ENCODE measurements around the gene RNF144B.

The RNF144B gene

DNA sequence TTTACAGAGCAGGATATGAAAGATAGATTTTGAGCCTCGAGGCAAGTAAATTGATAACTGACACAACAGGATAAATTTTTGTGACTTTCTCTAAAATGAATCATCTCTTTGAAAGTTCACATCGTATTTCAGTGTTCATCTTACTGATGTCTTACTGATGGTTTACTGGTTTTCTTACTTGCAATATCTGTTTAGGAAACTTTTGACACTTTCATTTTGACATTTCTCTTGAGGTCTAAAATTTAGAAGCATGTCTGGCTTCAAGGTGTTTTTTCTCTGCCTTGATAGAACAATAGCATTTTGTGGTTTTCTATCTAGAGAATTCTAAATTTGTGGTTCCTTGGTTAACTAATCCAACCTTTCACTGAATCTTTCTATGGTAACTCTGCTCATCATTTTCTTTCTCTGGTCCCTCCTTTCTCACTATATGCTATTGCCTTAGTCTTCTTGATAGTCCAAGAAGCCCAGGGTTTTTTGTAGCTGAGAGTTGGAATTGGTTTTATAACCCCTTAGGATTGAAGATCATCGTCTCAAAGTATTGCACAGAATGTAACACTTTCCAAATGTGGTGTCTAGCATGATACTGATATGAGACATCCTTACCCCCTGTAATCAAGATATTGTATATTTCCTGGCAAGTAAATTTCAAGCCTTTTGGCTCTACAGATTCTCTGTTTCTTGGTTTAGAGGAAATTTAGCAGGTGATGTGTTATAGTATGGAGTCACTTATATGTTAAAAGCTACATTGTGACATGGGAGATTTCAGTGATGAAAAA lies 98.7 kb downstream of the RNF144B start:
- no peak for DNase-seq (ENCODE audit: low spot score)

DNA sequence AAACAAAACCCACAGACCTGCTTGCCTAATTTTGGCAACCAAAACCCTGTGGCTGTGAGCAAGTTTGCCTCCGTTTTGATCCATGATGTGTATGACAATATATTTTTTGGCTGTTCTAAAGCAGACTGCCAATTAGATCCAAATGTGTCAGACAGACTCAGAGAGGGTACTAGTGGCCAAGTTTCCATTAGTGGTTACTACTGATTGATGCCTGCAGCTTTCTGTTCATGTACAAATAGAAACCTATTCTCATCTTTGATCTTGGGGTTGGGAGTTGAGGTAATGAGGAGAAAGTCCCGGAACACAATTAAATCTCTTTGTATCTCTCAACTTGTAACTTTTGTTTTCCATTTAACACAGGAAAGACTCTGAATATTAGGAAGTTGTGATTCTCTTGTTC lies 100.9 kb downstream of the RNF144B start:
- no peak for DNase-seq (ENCODE audit: low spot score)

DNA sequence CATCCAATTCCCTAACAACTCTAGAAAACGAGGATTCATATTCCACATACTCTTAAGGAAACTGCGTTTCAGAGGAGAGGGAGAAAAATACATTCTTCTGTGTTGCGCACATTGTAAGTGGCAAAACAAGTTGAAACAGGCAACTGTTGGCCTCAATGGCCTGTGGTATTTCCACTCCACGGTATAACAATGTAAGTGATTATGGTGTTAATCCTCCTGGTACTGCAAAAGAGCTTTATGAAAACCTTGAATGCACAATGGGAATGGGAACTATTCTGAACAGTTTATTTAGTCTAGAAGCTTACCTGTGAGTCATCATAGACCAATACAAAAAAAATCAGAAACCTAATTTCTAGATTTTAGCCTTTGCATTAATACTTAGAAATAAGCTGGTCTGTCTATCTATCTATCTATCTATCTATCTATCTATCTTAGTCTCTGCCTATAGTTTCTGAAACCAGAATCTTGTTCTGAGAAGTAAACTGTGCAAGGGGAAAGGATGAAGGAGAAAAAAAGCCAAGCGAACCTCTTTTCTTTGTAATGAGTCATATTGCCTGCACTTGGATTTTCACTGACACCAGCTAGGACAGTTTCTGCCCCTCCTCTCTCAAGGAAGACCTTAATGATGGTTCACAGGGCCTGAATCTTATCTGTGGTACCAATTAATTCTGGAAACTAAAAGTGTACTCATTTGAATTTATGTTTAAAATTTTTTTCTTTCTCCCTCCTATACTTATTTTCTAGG lies 101.5 kb downstream of the RNF144B start:
- no peak for DNase-seq (ENCODE audit: low spot score)

DNA sequence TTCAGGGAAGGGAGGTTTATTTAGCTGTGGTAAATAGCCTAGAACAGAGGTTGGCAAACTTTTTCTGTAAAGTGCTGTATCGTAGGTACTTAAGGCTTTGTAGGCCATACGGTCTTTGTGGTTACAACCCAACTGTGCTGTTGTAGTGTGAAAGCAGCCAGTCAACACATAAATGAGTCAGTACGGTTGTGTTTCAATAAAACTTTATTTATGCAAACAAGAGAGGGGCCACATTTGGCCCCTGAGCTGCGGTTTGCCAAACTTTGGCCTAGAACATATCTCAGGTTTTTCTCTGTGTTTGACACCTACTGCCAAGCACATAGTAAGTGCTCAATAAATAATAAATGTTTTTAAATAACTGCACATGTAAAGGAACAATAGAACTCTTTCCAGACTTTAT lies 102.2 kb downstream of the RNF144B start:
- no peak for DNase-seq (ENCODE audit: low spot score)

DNA sequence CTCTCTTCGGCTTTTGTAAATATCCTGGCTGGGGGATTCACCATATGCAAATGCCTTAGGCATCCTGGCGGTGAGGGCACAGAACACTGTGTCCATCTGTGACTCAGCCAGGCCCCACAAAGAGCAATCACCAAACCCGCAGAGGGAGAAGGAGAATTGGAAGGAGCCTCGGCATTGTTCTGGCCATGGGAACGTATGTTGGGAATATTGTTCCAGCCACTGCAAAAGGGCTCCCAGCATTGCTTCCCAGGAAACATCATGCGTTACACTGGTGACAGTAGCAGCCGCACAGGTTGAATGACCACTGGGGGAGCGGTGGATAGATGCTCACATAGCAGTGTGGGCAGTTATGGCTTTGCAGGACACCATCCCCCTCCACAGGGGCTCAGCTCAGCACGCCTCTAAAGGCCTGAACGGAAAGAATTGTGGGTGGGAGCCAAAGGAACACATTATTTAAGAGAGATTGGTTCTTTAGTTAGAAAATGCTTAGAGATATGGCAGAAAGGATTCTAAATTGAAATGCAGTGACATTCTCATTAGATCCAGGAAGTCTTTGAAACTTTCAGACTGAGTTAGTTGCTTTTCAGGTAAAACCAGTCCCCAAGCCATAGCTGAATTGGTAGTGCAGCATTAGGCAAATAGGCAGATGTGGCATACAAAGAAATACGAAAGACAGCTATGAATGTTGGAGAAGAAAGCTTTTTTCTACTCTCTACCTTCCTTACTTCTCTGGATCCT lies 104.3 kb downstream of the RNF144B start:
- DNase-seq (ENCODE audit: low spot score): no peak

DNA sequence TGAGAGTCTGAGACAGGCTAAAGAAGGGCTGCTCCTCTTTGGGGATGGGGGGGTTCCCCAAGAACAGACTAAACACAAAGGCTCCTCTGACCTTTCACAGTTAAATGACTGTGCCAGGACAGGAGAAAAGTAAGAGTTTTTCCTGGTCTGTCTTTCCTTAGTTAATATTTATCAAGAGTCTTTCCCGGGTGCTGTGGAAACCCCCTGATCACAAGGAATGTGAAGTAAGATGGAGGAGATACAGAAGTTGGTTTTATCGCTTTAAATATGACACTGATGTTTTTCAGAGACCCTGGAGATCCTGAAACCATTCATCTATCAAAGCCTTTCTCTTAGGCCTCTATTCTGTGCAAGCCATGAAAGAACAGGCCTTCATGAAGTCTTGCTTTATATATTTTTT lies 105.8 kb downstream of the RNF144B start:
- DNase-seq (ENCODE audit: low spot score): no peak

DNA sequence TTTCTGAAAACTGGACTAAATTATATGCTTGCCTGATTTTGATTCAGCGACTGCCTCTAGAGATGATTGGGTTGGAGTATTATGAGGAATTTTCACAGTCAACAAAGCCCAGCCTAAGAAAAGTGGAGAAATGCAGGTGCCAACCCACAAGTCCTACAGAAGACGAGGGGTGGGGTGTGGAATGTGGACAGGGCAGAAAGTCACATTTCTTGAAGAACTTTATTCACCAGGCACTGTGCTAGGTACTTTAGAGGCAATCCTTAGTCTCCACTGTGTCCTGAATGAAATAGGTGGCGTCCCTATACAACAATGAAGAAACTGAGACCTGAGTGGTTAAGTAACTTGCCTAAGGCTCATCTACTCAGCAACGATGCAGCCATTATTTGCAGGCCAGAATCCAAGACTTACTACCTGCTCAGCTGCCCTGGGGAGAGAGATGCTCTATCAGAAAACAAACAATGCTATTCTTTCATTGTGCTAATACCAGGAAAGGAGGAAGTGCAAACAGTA lies 106.3 kb downstream of the RNF144B start:
- DNase-seq (ENCODE audit: low spot score): no peak

DNA sequence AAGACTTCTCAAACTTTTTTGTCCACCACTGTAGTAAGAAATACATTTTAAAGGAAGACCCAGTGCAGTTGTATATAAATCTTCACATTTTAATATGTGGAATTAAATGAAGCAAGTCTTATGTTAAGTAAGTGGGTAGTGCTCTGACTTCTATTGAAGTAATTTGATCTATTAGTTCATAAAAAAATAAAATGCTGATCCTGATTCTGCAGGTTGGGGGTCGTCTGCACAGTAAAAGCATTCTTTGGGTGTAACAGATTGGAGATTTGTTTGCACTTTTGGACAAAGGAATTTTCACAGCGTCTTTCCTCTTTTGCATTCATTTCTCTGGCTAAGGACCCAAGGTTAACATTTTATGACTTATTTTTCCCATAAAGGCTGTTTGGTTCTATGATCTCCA lies 106.8 kb downstream of the RNF144B start:
- DNase-seq (ENCODE audit: low spot score): no peak

DNA sequence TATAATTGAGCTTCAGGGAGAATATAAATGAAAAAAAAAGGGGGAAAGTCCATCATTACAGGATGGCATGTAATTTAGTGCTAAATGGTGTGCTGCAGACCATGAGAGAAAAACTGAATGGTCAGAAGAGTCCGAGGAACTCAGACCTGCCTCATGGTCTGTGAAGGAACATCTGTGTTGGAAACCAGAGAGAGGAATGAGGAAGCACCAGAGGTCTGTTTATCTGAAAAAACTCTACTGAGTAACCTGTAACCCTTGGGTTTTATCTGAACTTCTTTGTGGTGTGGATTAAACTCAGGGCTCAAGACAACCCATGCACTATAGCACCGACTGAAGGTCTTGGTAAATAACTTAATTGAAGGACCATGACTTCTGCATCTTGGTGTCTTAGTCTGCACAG lies 108.1 kb downstream of the RNF144B start:
- DNase-seq (ENCODE audit: low spot score): no peak

DNA sequence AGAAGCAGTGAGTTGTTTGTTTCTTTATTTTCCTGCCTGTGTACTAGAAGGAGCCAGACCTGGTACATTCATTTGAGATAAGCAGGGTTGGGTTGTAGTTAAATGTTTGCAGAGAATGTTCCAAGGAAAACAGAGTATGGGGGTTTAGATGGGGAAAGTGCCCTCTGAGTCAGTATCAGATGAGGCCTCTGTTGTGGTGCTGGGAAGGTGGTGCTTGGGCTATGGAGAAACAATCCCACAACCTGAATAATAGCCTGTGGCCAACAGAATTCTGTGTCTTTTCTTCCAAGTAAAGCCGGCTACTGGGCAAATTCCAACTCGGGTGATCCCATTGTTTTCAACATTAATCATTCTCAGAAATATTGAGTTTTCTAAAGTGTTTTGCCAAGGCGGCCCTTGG lies 109.3 kb downstream of the RNF144B start:
- no peak for DNase-seq (ENCODE audit: low spot score)

DNA sequence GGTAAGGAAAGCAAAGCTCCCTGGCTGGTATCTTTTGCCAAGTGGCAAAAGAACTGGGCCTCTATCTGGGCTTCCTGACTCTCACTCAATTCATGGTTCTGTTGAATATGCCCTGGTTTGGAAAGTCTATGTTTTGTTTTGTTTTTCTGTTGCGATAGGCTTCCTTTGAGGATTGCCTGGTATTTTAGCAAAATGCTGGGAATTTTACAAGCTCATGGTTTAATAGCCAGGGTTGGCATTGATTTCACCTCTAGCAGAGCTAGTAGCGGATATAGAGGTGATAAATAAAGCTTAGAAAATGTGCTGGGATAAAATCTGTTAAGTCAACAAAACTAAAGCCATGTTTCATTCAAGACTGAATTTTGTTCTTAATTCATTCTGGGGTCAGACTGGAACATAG lies 109.9 kb downstream of the RNF144B start:
- DNase-seq (ENCODE audit: low spot score): no peak

DNA sequence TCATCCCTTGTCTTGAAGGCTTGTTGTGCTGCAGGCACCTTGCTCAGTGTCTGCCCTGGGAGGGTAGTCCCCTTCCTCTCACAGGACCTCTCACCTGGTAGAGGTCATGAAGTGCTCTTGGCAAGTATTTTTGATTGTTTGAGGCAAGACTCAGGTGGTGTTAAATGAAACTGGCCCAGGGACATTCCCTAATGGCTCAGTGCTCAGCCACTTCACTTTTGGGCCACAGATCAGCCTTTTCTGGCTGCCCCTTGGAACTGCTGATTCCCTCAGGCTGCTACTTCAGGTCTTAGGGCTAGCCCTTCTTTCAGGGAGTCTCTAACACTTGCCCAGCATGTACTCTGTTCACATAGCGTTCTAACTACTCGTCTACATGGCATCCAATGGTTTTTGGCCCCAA lies 111.3 kb downstream of the RNF144B start:
- no peak for DNase-seq (ENCODE audit: low spot score)

DNA sequence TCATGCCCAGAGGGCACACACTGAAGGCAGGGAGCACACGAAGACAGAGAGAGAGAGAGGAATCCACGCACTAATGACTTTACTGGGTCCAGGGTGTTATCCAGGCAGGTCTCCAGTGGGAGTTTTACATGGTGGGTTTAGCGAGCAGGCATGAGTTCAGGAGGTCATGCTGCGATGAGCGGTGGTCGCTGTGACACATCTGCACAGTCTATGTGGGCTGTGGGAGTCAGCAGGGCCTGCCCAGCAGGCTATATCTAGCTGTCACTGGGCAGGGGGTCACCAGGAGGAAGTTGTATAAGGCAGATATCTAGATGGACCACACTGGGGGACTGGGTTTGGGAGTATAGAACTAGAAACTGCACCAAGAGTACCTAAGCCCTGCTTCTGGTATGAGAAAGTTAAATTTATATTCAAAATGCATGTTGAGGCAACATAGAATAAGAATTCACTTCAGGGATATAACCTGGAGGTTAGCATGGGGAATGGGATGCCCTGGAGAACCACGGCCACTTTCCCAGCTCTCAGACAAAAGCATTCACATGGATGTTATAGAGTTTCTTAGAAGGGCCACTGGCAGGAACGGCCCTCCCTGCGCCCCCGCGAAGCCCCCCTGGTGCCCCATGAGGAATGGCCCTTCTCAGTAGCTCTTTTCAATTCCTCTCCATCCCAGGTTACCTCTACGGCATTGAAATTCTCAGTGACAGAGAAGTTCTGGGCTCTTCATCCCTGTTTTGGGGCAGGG lies 113.9 kb downstream of the RNF144B start:
- no peak for DNase-seq (ENCODE audit: low spot score)

DNA sequence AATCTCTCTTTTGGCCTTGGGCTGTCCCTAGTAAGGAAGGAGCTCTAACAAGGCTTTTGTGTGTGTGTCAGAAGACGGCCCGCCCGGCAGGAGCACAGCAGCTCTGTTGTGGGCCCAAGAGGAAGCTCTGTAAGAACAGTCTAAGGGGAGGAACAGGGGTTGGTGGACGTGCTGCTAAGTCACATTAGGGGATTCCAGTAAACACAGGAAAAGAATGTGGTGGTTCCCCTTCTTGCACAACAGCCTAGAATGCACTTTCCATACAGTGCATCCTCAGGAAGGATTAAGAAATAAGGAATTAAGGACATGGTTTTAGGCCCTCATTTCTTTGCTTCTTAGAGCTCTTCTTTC lies 114.5 kb downstream of the RNF144B start:
- no peak for DNase-seq (ENCODE audit: low spot score)

DNA sequence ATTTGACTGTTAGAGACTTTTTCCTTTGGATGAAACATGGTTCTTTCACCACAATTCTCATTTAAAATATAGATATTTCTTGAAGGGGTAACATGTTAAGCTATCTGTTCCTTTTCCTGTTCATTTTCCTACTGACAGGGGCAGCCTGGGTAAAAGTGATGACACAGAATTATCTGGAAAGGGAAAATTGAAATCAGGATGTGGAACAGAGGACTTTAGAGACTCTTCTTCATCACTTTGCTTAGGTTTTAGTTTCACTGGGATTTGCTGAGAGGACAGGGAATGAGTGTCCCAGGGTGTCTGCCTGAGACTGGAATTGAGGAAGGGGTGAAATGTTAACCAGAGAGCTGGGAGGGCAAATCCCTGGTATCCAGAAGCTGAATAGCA lies 116.0 kb downstream of the RNF144B start:
- DNase-seq (ENCODE audit: low spot score): no peak

DNA sequence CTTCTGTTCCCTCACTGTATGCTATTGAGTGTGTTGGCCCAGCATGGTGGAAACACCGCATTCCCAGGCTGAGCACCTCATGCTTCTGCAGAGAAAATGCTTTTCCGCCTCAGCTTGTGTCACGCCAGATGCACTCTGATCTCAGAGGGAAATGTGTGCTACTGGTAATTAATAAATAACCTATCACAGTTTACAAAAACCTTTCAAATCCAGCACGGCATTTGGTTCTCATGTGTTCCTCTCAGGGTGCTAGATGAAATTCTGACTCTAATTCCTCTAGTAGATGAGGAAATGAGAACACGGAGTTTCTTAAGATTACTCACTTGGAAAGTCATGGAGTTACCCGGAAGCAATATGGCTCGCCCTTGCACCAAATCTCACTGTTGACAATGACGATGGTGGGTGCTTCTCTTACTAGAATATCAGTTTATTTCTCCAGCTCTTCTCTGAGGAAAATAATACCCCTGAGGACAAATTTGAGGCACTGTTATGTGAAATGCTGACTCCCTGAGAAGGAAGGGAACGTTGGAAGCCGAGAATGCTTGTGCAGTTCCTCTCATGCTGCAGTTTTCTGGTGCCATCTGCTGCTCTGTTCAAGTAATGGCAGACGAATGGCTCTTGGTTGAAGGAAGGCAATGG lies 116.6 kb downstream of the RNF144B start:
- peak; percentile 64 for DNase-seq (ENCODE audit: low spot score)

DNA sequence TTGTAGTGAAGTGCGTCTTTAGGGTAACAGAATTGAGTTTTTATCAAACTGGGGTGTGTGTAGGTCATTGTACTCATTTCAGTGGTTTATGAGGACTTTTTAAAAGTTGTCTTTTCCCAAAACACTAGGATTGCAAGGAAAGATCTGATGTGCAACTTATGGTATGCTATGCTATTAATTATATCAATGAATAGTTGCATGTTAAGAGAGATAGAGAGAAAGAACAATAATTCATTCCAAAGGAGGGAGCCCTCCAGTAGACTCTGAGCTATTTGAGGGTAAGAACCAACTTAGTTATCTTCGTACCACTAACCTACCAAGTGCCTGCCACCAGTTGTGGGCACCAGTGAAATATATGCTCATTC lies 117.1 kb downstream of the RNF144B start:
- DNase-seq (ENCODE audit: low spot score): no peak

DNA sequence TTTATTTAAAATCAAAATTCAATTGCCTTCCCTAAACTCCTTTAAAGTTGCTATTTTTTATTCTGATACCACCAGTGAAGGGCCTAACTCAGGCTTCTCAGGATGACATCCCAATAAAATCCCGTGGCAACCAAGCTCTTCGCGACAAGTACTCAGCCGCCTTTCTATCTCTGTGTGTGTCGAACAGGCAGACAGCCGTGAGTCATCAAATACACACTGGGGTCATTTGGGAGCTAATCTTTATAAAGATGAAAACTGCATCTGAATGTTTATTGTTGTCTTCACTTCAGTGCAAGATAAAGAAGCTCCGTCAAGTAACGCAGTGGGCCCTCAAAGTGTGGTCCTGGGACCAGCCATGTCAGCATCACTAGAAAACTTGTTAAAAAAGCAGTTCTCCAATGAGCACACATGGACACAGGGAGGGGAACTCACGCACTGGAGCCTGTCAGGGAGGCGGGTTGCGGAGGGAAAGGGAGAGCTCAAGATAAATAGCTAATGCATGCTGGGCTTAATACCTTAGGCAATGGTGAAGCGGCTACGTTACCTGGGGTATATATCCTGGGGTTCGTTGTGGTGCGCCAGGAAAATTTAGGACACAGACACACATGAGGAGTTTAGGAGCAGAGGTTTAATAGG lies 119.3 kb downstream of the RNF144B start:
- peak; percentile 55 for DNase-seq (ENCODE audit: low spot score)

DNA sequence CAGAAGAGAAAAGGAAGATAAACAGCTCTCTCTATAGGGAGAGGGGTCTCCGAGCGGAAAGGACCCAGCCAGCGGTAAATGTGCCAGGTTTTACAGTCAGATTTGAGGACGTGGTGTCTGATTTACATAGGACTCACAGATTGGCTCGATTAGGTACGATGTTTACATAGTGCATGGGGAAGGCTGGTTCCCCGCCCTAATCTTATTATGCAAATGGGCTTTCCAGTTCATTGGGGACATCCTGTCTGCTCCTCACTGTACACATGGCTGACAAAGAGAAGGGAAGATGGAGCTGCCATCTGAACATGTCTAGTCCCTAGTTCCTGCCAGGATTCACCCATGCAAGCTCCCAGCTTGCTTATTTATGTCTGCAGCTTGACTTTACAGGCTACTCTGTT lies 119.9 kb downstream of the RNF144B start:
- peak; percentile 87 for DNase-seq (ENCODE audit: low spot score)

DNA sequence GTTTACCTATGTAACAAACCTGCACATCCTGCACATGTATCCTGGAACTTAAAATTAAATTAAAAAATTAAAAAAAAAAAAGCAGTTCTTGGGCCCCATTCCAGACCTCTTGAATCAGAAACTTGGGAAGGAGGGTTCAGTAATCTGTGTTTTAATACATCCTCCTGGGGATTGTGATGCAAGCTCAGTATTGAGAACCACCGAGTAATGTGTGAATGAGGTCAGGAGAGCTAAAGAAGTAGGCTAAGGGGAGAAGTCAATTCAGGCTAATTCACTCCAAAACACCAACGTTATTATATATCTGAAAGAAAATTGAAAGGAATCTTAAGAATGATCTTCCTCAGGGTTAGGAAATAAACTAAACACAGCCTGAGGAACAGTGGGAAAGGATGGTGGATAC lies 120.4 kb downstream of the RNF144B start:
- no peak for DNase-seq (ENCODE audit: low spot score)

Data from SK-N-DZ (cell line).